SK-N-MC (cell line): Measurements from ENCODE around the gene RSU1.

Experiments used
- EZH2 ChIP-seq: fragments of 200-600 bp; sonication (generic); IDR thresholded peaks from one replicate; pipeline ENCODE4 v1.6.1; 2017; ENCODE audit warnings: antibody characterized with exemption
- POLR2AphosphoS5 ChIP-seq: IDR thresholded peaks from 2 replicates; pipeline ENCODE4 v1.6.1; 2012; ENCODE audit warnings: mild to moderate bottlenecking, low read depth, low read length, borderline replicate concordance

DNA sequence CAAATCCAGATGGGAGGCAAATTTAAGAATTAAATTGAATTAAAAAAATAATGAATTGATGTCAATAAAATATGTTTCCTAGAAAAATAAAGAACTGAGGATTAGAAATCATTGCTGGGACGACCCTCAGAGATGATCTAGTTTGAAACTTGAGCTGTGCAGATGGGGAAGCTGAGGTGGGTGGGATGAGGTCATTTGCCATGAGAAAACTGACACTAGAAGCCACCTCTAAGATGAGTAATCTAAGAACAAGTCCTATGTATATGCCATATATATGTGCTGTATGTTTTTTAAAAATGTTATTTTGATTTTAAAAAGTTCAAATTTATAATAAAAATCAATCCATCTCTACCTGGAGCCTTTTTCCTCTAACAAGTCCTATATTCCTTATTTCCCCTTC lies 135.7 kb downstream of the RSU1 start:
- TF ChIP-seq POLR2AphosphoS5 (no peak), EZH2 (no peak)
